SU-DHL-6 (cell line): ENCODE measurements around the gene TEX19.

Source experiments
- H2AFZ ChIP-seq: fragments of 200-600 bp; sonication (generic); 2 replicates; pipeline ENCODE4 v1.6.1; 2014; ENCODE audit warnings: low read depth, mild to moderate bottlenecking, moderate library complexity, mixed read lengths, antibody characterized with exemption, low read length; ENCODE audit not compliant: severe bottlenecking
- H3F3A ChIP-seq: fragments of 200-600 bp; shearing (Covaris generic); 2 replicates; pipeline ENCODE4 v1.6.0; 2016; ENCODE audit warnings: antibody characterized with exemption, mild to moderate bottlenecking; ENCODE audit not compliant: insufficient read depth
- H3K27ac ChIP-seq: fragments of 200-600 bp; sonication (generic); 2 replicates; pipeline ENCODE4 v1.5.1; 2016; ENCODE audit warnings: low read depth, mild to moderate bottlenecking, low read length, moderate library complexity, mixed read lengths
- H3K27me3 ChIP-seq: fragments of 200-600 bp; sonication (generic), shearing (Covaris generic); 2 replicates; pipeline ENCODE4 v1.6.0; 2014; ENCODE audit warnings: mild to moderate bottlenecking, low read length
- H3K36me3 ChIP-seq: fragments of 200-600 bp; sonication (generic); 2 replicates; pipeline ENCODE4 v1.6.1; 2014; ENCODE audit warnings: mild to moderate bottlenecking, low read length, mixed read lengths
- H3K4me2 ChIP-seq: fragments of 300-600, 200-600 bp; shearing (Covaris generic), sonication (generic); 2 replicates; pipeline ENCODE4 v1.6.0; 2014; ENCODE audit warnings: low read length, low read depth, mild to moderate bottlenecking; ENCODE audit not compliant: poor library complexity, severe bottlenecking
- H3K4me3 ChIP-seq: fragments of 200-600 bp; sonication (generic); 2 replicates; pipeline ENCODE4 v1.5.1; 2014; ENCODE audit warnings: antibody characterized with exemption, low read length, mild to moderate bottlenecking, mixed read lengths; ENCODE audit not compliant: insufficient read depth, poor library complexity, severe bottlenecking
- H3K79me2 ChIP-seq: fragments of 200-600 bp; sonication (generic); 2 replicates; pipeline ENCODE4 v1.6.1; 2014; ENCODE audit warnings: mild to moderate bottlenecking, low read length, moderate library complexity; ENCODE audit not compliant: insufficient read depth
- H3K9ac ChIP-seq: fragments of 200-600 bp; sonication (generic); 2 replicates; pipeline ENCODE4 v1.7.0; 2014; ENCODE audit warnings: mild to moderate bottlenecking, low read length
- H3K9me2 ChIP-seq: fragments of 200-600 bp; sonication (generic); replicated peaks from 2 replicates; pipeline ENCODE4 v1.6.1; 2014; ENCODE audit warnings: low read length; ENCODE audit not compliant: insufficient read depth
- H3K9me3 ChIP-seq: fragments of 200-600 bp; sonication (generic); 2 replicates; pipeline ENCODE4 v1.6.1; 2014; ENCODE audit warnings: low read length, mixed read lengths; ENCODE audit not compliant: insufficient read depth
- H4K20me1 ChIP-seq: fragments of 200-600 bp; sonication (generic); 2 replicates; pipeline ENCODE4 v1.6.1; 2014; ENCODE audit warnings: low read depth, mild to moderate bottlenecking, antibody characterized with exemption, low read length, moderate library complexity, mixed read lengths
- CTCF ChIP-seq: fragments of 200-600 bp; sonication (generic); IDR thresholded peaks from one replicate; pipeline ENCODE4 v1.5.1; 2017; ENCODE audit warnings: antibody characterized with exemption, mild to moderate bottlenecking, low read length, moderate library complexity; ENCODE audit not compliant: insufficient read depth, poor library complexity, severe bottlenecking
- EZH2phosphoT487 ChIP-seq: fragments of 200-600 bp; sonication (generic), shearing (Covaris generic); conservative IDR thresholded peaks from 2 replicates; pipeline ENCODE4 v1.6.1; 2018; ENCODE audit warnings: mild to moderate bottlenecking, antibody characterized with exemption, low read length, moderate library complexity, mixed read lengths

Gene TEX19

GRCh38 chr17:82317394-82318168 is 41.5 kb upstream of the TEX19 start, which contains the start of gene CD7:
TSS of gene CD7 (minus strand) at chr17:82317608. CDS start at chr17:82317495, 113 bp downstream.
- no peaks in the 10 kb centered on the region for H3K9me3 ChIP-seq
- H2AFZ ChIP-seq: no peak within 1 kb of the TSS
- H3K9ac ChIP-seq: no peak within 1 kb of the TSS
- no peaks in the 10 kb centered on the region for H4K20me1 ChIP-seq
- H3K27me3 ChIP-seq: no peaks in the 10 kb centered on the region
- no peaks in the 10 kb centered on the region for H3F3A ChIP-seq
- H3K9me2 ChIP-seq: no peaks in the 10 kb centered on the region
- H3K4me3 ChIP-seq: no peak within 1 kb of the TSS
- no peaks in the 10 kb centered on the region for H3K36me3 ChIP-seq
- H3K27ac ChIP-seq: no peak within 1 kb of the TSS
- no peaks in the 10 kb centered on the region for H3K79me2 ChIP-seq
- no peak within 1 kb of the TSS for H3K4me2 ChIP-seq
- TF ChIP-seq CTCF: no peak
- no peak for TF ChIP-seq EZH2phosphoT487

- Histone ChIP-seq H3K4me2 (no peak overlapping the region), H3K9ac (no peak overlapping the region), H3K9me2 (no peaks in the 10 kb centered on the region), H2AFZ (no peak overlapping the region), H3F3A (no peaks in the 10 kb centered on the region), H3K27ac (no peak overlapping the region), H3K79me2 (no peaks in the 10 kb centered on the region), H3K27me3 (no peaks in the 10 kb centered on the region), H3K36me3 (no peaks in the 10 kb centered on the region), H3K4me3 (no peak overlapping the region), H3K9me3 (no peaks in the 10 kb centered on the region), H4K20me1 (no peaks in the 10 kb centered on the region)
- TF ChIP-seq CTCF: no peak
- no peak for TF ChIP-seq EZH2phosphoT487
Measured at GRCh38 chr17:82318169-82318498, 40.9 kb upstream of the TEX19 start.

- Histone ChIP-seq H3K4me3 (no peak overlapping the region), H3K27me3 (no peaks in the 10 kb centered on the region), H3K27ac (no peak overlapping the region), H4K20me1 (no peaks in the 10 kb centered on the region), H3K9me3 (no peaks in the 10 kb centered on the region), H2AFZ (no peak overlapping the region), H3K36me3 (no peaks in the 10 kb centered on the region), H3K9me2 (no peaks in the 10 kb centered on the region), H3F3A (no peaks in the 10 kb centered on the region), H3K4me2 (no peak overlapping the region), H3K9ac (no peak overlapping the region), H3K79me2 (no peaks in the 10 kb centered on the region)
- TF ChIP-seq CTCF (no peak), EZH2phosphoT487 (no peak)
Measured at GRCh38 chr17:82318772-82319606, 40.1 kb upstream of the TEX19 start.
